Measurements from ENCODE around the gene IGFBP4.

- TF ChIP-seq EP300 (IDR thresholded peaks at IDR 0.05): peak in 1 of 2 donors; percentile 82
- no peak for TF ChIP-seq CTCF (IDR thresholded peaks at IDR 0.05)
- TF ChIP-seq POLR2A (IDR thresholded peaks at IDR 0.05): no peak
These were observed 9.1 kb downstream of the IGFBP4 start for GRCh38 chr17:40452216-40452787.

All from tibial nerve (tissue), 4 donors.